Stimulated activated CD4-positive, alpha-beta T cell treated with anti-CD3 and anti-CD28 coated beads, TNF-alpha, amount 100 ng/mL, for 4 hours (primary cell): Measurements from ENCODE around the gene BRD1.

Source experiments
- DNase-seq, 3 experiments: peaks; one replicate each; pipeline ENCODE4 v3.0.0-alpha.2; 2020; ENCODE audit warnings: low read depth in 3 of 3

BRD1 gene

DNA sequence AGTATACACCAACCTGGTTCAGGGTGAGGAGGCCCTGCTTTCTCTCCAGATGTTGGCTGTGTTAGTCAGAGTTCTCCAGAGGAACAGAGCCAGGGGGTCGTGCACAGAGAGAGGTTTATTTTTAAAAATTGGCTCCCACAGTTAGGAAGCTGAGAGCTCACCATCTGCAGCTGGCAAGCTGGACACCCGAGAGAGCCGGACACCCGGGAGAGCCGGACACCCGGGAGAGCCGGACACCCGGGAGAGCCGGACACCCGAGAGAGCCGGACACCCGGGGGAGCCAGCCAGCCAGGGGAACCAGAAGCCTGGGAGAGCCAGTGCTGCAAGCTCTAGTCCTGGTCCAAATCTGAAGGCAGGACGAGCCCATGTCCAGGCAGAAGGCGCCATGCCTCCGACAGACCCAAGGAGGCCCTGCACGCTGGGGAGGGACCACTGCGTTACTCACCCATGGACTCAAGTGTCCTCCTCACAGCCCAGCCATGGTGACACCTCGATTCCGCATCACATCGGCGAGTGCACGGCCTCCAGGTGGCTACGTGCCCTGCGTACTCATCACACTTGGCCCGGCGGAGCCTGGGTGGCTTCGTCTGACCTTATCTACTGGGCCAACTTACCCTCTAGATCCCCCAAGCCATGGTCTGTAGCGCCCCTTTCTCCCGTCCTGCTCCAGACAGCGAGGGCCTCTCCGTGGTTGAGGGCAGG lies 99.0 kb downstream of the BRD1 start:
- no peak for DNase-seq

DNA sequence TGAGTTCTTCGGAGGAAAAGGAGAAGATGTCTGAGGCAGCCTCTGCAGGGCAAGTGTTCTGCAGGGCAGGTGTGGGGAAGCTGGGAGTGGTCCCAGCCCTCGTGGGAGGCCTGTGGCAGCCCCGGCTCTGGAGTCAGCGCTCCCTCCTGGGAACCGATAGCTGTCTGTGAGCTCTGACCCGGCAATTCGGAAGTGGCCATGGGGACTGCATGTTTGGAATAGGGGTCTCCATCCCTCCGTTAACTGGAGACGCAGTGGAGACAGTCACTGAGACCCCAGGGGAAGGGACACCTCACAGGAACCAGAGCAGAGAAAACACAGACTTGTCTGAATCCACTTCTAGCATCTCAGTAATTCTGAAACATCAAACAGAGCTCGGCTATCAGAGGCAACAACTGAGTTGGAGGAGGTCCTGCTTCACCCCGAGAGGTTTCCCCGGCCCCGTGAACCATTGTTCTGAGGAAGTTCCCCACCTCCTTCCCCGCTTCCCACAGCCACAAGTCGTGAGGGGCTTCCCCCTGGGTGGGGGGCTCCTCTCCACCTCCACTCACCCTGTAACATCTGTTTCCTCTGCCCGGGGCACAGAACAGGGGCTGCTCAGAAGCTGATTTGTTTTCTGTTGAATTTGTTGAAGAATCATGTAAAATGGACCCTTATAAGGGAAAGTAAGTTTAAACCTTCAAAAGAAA lies 99.6 kb downstream of the BRD1 start:
- no peak for DNase-seq

DNA sequence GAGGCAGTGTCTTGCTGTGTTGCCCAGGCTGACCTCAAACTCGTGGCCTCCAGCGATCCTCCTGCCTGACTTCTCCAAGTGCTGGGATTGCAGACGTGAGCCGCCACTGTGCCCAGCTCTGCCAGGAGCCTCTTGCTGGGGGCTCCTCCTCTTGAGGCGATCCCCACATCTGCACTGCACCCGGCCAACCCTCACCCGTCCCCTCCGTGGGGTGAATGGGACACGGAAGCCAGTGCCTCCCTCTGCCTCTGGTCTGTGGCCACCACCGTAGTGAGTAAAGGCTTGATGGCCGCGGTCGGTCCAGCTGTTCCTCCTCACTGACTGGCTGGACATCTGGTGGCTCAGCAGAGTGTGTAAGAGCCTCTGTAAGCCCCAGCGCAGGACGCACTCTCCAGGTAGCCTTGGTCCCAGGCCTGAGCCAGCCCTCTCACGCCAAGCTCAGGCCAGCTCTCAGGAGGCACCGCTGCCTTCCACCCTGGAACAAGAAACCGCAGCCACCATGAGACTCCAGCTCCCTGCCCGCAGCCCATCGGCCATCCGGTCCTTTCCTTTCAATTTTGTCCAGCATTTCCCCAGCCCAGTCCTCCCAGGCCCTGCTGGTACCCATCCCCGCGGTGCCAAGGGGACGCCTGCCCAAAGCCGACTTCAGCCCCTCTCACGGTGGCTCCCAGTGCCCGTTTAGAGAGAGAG lies 100.3 kb downstream of the BRD1 start:
- DNase-seq: no peak

DNA sequence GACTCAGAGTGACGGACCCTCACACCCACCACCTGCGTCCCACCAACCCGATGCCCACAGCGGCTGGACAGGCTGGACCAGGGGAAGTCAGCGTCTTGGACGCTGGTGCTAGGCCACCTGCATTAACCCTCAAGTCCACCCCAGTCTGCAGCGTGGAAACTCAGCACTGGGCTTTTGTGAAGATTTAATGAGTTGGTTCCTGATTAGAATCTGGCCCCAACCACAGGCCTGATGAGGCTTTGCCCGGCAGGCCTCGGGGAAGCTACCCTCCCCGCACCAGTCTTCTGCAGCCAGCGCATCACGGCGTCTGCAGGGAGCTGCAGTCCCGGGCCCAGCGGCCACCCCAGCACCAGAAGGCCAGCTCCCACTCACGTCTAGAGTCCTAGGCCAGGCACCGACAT lies 101.0 kb downstream of the BRD1 start:
- no peak for DNase-seq

DNA sequence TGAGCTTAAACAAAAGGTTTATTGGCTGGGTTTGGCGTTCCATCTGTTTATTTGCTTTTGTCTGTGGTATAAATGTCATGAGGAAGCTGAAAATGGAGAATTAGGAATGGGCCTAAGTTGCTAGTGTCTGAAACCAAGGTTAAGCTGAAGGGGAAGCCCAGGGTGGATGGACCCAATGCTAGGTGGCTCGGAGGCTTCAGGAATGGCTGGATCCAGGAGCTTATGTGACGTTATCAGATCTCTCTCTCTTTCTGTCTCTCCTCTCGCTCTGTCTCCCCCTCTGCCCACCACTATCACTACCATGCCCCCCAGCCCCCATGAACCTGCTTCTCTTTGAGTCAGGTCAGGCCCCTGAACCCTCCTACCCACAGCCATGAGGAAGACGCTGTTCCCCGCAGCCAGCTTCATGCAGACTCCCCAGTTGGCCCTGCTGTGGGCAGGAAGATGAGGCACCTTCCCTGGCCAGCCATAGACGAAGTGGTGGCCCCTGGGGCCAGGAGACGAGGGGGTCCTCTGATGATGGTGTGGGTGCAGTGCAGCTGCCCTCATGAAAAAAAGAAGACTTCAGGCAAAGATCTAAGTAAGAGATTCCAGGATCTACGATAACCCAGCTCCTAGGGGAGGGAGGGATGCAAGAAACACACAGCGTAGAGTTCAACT lies 101.5 kb downstream of the BRD1 start:
- no peak for DNase-seq

DNA sequence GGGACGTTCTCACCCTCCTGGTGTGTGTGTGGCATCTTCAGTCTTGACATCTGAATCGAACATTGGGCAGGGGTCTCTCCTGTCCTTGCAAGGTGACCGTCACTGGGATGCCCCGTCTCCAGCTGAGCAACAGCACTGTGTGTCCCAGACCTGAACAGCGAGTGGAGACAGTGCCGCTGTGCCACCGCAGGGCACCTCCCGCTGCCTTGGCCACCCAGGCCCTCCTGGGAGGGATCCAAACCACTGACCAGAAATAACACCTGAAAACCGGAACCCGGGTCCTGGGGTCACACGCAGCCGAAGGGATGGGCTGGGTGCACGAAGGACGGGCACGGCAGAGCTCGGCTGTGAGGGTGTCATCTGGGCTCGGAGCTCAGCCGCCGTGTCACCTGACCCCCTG lies 102.2 kb downstream of the BRD1 start:
- DNase-seq: no peak

DNA sequence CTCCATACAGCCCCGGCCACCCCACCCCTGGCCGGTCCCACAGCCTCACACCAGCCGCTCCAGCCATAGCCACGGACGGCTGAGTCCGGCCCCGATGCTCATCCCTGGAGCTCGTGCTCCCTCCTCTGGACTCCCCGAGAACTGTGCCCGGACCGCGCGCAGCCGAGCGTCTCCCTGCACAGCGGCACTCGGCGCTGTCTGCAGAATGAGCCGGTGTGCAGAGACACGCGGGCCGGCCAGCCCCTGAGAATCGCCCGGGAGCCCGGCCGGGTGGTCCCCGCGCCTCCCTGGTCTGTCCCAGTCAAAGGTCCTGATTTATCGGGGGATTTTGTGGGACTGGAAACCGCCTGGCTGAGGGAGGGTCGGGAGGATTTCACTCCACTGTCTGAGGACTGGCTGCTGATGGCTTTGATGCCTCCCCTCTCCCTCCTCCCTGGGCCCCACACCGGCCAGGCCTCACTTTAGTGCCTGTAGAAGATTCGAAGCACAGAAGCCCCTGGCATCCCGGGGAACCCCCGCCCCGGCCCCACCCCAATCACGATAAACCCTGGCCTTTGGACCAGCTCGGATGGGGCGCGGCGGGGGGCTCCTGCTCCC lies 102.7 kb downstream of the BRD1 start:
- peak; percentile 48 to 53 (median 51) for DNase-seq

DNA sequence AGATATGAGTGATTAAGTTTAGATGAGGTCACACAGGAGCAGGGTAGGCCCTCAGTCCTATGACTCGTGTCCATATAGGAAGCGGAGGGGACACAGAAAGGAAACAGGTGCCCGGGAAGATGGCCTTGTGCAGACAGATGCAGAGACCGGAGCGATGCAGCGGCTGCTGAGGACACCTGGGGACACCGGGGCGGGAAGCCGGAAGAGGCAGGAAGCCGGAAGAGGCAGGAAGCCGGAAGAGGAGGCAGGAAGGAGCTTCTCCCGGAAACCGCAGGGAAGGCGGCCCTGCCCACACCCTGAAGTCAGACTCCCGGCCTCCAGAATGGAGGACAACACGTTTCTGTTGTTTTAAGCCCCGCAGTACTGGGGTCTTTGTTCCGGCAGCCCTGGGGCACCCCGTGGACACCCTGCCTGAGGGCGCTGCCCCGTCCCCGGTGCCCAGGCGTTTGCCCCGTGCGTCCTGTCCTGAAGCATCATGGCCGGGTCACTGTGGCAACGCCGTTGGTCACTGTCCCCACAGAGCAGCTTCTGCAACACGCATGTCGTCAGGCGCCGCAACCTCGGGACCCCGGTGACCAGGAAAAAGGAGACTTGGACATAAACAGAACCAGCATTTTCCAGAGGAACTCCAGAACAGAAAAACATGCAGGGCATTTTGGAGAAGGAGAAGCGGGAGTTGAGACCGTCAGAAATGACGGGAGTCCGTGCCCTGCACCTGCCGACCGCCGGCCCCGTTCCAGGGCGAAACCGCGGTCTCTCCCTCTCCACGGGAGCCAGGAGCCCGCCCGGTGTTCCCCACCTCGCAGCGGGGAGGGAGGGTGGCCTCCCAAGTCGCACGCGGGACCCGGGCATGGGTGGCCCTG lies 103.4 kb downstream of the BRD1 start:
- peak in 2 of 3 experiments; percentile 6 to 21 for DNase-seq

DNA sequence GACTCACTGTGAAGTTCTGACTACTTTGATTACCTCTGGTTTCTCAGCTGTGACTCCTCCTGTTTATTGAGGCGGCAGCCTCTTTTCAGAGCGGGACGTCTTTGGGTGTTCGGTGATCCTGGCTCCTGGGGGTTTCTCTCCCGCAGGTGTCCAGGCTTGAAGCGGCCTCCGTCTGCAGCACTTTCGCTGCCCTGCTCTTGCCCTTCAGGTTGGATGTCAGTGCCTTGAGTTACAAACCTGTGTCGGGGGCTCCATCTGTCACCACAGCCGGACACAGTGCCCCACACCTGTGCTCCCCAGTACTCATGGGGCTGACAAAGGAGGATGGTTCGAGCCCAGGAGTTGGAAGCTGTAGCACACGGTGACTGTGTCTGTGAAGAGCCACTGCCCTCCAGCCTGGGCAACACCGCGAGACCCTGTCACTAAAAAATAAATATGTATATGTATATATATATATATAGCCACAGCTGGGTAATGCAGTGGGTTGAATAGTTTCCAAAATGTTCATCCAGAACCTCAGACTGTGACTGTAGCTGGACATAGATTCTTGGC lies 104.1 kb downstream of the BRD1 start:
- DNase-seq: no peak
